Caco-2 (cell line): Measurements from ENCODE around the gene STPG3. TPM values are rescaled to one million over a fixed set of nuclear protein-coding genes. Genes with fewer than 3 reads are reported as not detected.

ENCODE experiments used
- BruUV-seq: library from RNA; stranded (reverse); fragments of 400-500 nt; replicated peaks from 2 replicates; lab custom pipeline; 2021; lab: Mats Ljungman, UMichigan
- CTCF ChIA-PET: fragments of 300-600 bp; sonication (Branson Sonifier 250); formaldehyde crosslinking; loops from one replicate; lab custom pipeline; 2022; ENCODE audit warnings: antibody characterized with exemption; lab: Charles Lee
- POLR2A ChIA-PET: fragments of 300-600 bp; sonication (Branson Sonifier 250); formaldehyde crosslinking; loops from one replicate; lab custom pipeline; 2022; ENCODE audit warnings: antibody characterized with exemption; lab: Charles Lee
- DNase-seq, 2 experiments: peaks; one replicate each; pipeline versions ENCODE4 v3.0.0 to v3.0.0-alpha.2; 2020 to 2022
- H3K27me3 ChIP-seq: replicated peaks from 2 replicates; pipeline ENCODE4 v1.6.0; 2011; ENCODE audit warnings: low read length; ENCODE audit not compliant: control insufficient read depth, insufficient read depth
- H3K36me3 ChIP-seq: 2 replicates; pipeline ENCODE4 v1.5.1; 2011; ENCODE audit warnings: low read length; ENCODE audit not compliant: control insufficient read depth, insufficient read depth
- H3K4me1 ChIP-seq: fragments of 250-450 bp; sonication (Bioruptor Pico); 2 replicates; pipeline ENCODE4 v1.5.1; 2020; ENCODE audit warnings: mild to moderate bottlenecking
- H3K4me3 ChIP-seq: 2 replicates; pipeline ENCODE4 v1.5.1; 2011; ENCODE audit warnings: low read depth, mild to moderate bottlenecking, control low read depth, low read length
- H3K9me3 ChIP-seq: fragments of 250-450 bp; sonication (Bioruptor Pico); 2 replicates; pipeline ENCODE4 v1.5.1; 2020; ENCODE audit warnings: mild to moderate bottlenecking, moderate library complexity
- H3K27ac Mint-ChIP-seq: one replicate; pipeline ENCODE4 v1.8.0; 2022; ENCODE audit warnings: mixed read lengths; ENCODE audit not compliant: unreplicated experiment
- H3K27me3 Mint-ChIP-seq: one replicate; pipeline ENCODE4 v1.8.0; 2022; ENCODE audit warnings: mixed read lengths; ENCODE audit not compliant: insufficient read depth, unreplicated experiment
- H3K36me3 Mint-ChIP-seq: one replicate; pipeline ENCODE4 v1.8.0; 2022; ENCODE audit warnings: mild to moderate bottlenecking, mixed read lengths; ENCODE audit not compliant: insufficient read depth, unreplicated experiment
- H3K4me1 Mint-ChIP-seq: one replicate; pipeline ENCODE4 v1.8.0; 2022; ENCODE audit warnings: low read depth, mixed read lengths; ENCODE audit not compliant: unreplicated experiment
- H3K4me3 Mint-ChIP-seq: one replicate; pipeline ENCODE4 v1.8.0; 2022; ENCODE audit warnings: mild to moderate bottlenecking, moderate library complexity, mixed read lengths; ENCODE audit not compliant: unreplicated experiment
- H3K9me3 Mint-ChIP-seq: one replicate; pipeline ENCODE4 v1.8.0; 2022; ENCODE audit warnings: mixed read lengths; ENCODE audit not compliant: unreplicated experiment
- intact Hi-C: fragments of 100-400 bp; cut with micrococcal nuclease; formaldehyde crosslinking; loops from one replicate; pipeline ENCODE4 v1.10.0; 2022; ENCODE audit not compliant: unreplicated experiment
- total RNA-seq: library from RNA; stranded (reverse); gene quantifications from 2 replicates; pipeline ENCODE4 v1.2.3, GENCODE V29; 2022
- TF ChIP-seq, protein P1 (sequence below), 2 experiments: fragments of 200-600 bp in 1 of 2; IDR thresholded peaks; 1 replicate in 1 of 2; 2 replicates in 1 of 2; pipeline versions ENCODE4 v1.5.1 to v1.8.0; 2011 to 2022; ENCODE audit warnings: antibody characterized with exemption in 1 of 2, control low read depth in 1 of 2, inconsistent platforms in 1 of 2, low read depth in 1 of 2, low read length in 1 of 2, mild to moderate bottlenecking in 1 of 2, moderate library complexity in 1 of 2; ENCODE audit not compliant: insufficient read depth in 1 of 2, severe bottlenecking in 1 of 2, unreplicated experiment in 1 of 2

STPG3 gene
- total RNA-seq, 1 experiment from 2014 or later, result not detected

DNA sequence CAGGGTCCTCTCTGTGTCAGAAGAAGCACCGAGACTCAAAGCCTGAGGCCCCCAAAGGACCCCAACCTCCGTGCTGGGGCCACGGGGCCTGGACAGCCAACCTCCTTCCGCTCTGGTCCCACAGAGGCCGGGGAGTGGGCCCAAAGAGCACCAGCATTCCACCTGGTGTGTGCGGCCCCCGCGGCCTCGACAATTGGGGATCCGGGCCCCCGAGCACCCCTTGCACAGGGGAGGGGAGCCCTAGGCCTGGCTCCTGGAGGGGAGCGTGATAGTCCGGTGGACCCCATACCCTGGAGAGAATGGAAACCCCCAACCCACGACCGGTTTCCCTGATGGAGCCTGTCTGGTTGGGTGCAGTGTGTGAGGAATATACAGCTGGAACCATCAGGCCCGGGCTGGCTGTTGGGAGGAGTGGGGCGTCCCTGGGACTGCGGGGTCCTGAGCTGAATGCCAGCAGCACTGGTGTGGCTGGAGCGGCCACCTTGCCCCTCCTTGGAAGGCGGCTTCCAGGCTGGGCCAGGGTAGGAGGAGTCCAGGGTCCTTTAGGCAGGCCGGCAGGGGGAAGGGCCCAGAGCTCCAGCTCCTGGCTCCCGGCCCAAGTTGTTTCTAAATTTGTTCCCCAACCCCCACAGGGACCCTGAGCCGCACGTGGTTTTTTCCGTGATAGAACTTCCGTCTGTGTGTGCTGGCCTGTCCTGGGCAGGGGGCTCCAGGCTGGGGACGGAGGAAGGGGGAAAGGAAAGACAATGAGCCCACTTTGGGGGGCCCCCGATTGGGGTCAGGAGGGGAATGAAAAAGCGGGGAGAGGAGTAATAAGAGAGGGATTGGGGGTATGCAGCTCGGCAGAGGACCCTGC lies 25.6 kb downstream of the STPG3 start:
- no peaks in the 10 kb centered on the region for H3K4me1 Mint-ChIP-seq
- no TSS peak for BruUV-seq
- H3K36me3 Mint-ChIP-seq, result peaks cover 31% of the 10 kb centered on the region
- Histone ChIP-seq H3K36me3 (no peaks in the 10 kb centered on the region; the same call in none of the 2 replicates), H3K27me3 (no peaks in the 10 kb centered on the region), H3K9me3 (0 out of 2 replicates have a peak, but pooled peaks cover 6% of the 10 kb centered on the region), H3K4me3 (no peak overlapping the region), H3K4me1 (no peaks in the 10 kb centered on the region)
- no peak for DNase-seq
- no peaks in the 10 kb centered on the region for H3K9me3 Mint-ChIP-seq
- ChIA-PET POLR2A (interaction anchor here (0.5 kb wide), 1 partner anchor 143 kb away, joined by 4 read pairs; no protein-coding TSS in a partner anchor), CTCF (no interaction called here)
- intact Hi-C loops, result no loop called here
- TF ChIP-seq, protein P1, sequence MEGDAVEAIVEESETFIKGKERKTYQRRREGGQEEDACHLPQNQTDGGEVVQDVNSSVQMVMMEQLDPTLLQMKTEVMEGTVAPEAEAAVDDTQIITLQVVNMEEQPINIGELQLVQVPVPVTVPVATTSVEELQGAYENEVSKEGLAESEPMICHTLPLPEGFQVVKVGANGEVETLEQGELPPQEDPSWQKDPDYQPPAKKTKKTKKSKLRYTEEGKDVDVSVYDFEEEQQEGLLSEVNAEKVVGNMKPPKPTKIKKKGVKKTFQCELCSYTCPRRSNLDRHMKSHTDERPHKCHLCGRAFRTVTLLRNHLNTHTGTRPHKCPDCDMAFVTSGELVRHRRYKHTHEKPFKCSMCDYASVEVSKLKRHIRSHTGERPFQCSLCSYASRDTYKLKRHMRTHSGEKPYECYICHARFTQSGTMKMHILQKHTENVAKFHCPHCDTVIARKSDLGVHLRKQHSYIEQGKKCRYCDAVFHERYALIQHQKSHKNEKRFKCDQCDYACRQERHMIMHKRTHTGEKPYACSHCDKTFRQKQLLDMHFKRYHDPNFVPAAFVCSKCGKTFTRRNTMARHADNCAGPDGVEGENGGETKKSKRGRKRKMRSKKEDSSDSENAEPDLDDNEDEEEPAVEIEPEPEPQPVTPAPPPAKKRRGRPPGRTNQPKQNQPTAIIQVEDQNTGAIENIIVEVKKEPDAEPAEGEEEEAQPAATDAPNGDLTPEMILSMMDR (IDR thresholded peaks at IDR 0.05; ENCODE audit: insufficient read depth in 1 of 2, low read depth in 1 of 2, low read length in 1 of 2, severe bottlenecking in 1 of 2, unreplicated experiment in 1 of 2), result no peak
- no peak overlapping the region for H3K4me3 Mint-ChIP-seq
- peak overlapping the region; percentile 44 for H3K27ac Mint-ChIP-seq
- H3K27me3 Mint-ChIP-seq, result no peaks in the 10 kb centered on the region

DNA sequence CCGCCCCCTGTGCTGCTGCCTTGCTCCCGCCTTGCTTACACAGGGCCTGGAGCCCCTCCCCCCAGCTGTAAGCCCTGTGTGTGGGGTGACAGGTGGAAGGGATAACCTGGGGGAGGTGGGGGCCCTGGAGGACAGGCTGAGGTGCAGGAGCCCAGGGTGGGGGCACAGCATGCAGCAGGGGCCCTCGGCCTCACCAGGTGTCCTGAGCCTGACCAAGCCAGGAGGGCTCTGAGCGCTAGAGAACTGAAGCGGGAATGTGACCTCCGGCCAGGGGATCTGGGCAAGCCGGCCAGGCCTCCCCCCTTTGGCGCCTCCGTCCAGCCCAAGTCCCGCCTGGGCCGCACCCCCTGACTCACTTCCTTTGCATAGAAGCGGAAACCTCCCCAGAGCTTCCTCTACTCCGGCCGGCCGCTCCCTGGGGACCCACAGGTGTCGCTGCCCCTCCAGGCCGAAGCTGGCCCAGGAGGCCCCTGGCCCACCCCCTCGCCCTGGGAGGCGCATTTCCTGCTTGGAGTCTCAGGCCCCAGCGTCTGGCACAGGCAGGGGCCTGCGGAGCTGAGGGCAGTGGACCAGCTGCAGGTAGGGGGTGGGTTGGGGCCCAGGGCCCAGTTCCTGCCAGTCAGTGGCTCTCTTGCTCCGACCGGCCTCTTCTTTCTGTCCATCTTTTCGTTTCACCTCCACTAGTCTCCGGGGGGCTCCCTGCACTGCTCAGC lies 26.4 kb downstream of the STPG3 start, which contains the start of gene TOR4A:
TSS of gene TOR4A (plus strand) at position 398 of the 713 bp plus-strand sequence. CDS start 964 bp downstream, outside the sequence.
- CTCF ChIA-PET, result no interaction called here
- Mint-ChIP-seq H3K4me1 (no peaks in the 10 kb centered on the region), H3K9me3 (no peaks in the 10 kb centered on the region), H3K27me3 (no peaks in the 10 kb centered on the region), H3K36me3 (peaks cover 39% of the 10 kb centered on the region), H3K4me3 (no peak within 1 kb of the TSS), H3K27ac (peak within 1 kb of the TSS; percentile 44)
- POLR2A ChIA-PET, result interaction anchor here (0.5 kb wide), 1 partner anchor 142 kb away, joined by 4 read pairs; no protein-coding TSS in a partner anchor
- Histone ChIP-seq H3K4me1 (no peaks in the 10 kb centered on the region), H3K27me3 (no peaks in the 10 kb centered on the region), H3K4me3 (no peak within 1 kb of the TSS), H3K9me3 (0 out of 2 replicates have a peak, but pooled peaks cover 6% of the 10 kb centered on the region), H3K36me3 (no peaks in the 10 kb centered on the region; the same call in none of the 2 replicates)
- DNase-seq, result no peak
- TF ChIP-seq, protein P1 (IDR thresholded peaks at IDR 0.05; ENCODE audit: insufficient read depth in 1 of 2, low read depth in 1 of 2, low read length in 1 of 2, severe bottlenecking in 1 of 2, unreplicated experiment in 1 of 2), result no peak
- BruUV-seq, result no TSS peak
- intact Hi-C loops, result no loop called here

GRCh38 chr9:137278061-137278701 lies 27.1 kb downstream of the STPG3 start:
- H3K27me3 ChIP-seq, result no peaks in the 10 kb centered on the region
- no peak overlapping the region for H3K4me3 ChIP-seq
- Mint-ChIP-seq H3K4me1 (no peaks in the 10 kb centered on the region), H3K4me3 (no peak overlapping the region), H3K36me3 (peaks cover 40% of the 10 kb centered on the region), H3K9me3 (no peaks in the 10 kb centered on the region), H3K27ac (no peak overlapping the region), H3K27me3 (no peaks in the 10 kb centered on the region)
- intact Hi-C loops, result no loop called here
- H3K9me3 ChIP-seq, result 0 out of 2 replicates have a peak, but pooled peaks cover 6% of the 10 kb centered on the region
- POLR2A ChIA-PET, result no interaction called here
- CTCF ChIA-PET, result no interaction called here
- DNase-seq, result no peak
- TF ChIP-seq, protein P1 (IDR thresholded peaks at IDR 0.05; ENCODE audit: insufficient read depth in 1 of 2, low read depth in 1 of 2, low read length in 1 of 2, severe bottlenecking in 1 of 2, unreplicated experiment in 1 of 2), result no peak
- no TSS peak for BruUV-seq
- no peaks in the 10 kb centered on the region; the same call in 1 of the 2 replicates for H3K36me3 ChIP-seq
- no peaks in the 10 kb centered on the region for H3K4me1 ChIP-seq
